ENCODE data around the gene TEX51. TPM values are rescaled to one million over a fixed set of nuclear protein-coding genes. Genes with fewer than 3 reads are reported as not detected.

TEX51 gene
- total RNA-seq, 1 experiment from 2014 or later, result not detected

GRCh38 chr2:126891681-126892500, 6.8 kb upstream of the TEX51 start:
- no peak for DNase-seq (ENCODE audit: low spot score)

- DNase-seq (ENCODE audit: low spot score), result no peak
Observed at GRCh38 chr2:126893153-126893552, 5.5 kb upstream of the TEX51 start.

GRCh38 chr2:126893606-126894005, 5.1 kb upstream of the TEX51 start:
- no peak for DNase-seq (ENCODE audit: low spot score)

- DNase-seq (ENCODE audit: low spot score), result no peak
Observed at GRCh38 chr2:126894082-126894481, 4.6 kb upstream of the TEX51 start.

GRCh38 chr2:126894585-126895182, 4.0 kb upstream of the TEX51 start:
- DNase-seq (ENCODE audit: low spot score), result no peak

- DNase-seq (ENCODE audit: low spot score), result no peak
Observed at GRCh38 chr2:126895336-126895735, 3.4 kb upstream of the TEX51 start.

GRCh38 chr2:126896471-126896870, 2.2 kb upstream of the TEX51 start:
- DNase-seq (ENCODE audit: low spot score), result no peak

- no peak for DNase-seq (ENCODE audit: low spot score)
Observed at GRCh38 chr2:126899616-126900185, 1.0 kb downstream of the TEX51 start.

- no peak for DNase-seq (ENCODE audit: low spot score)
Observed at GRCh38 chr2:126900646-126901319, 2.1 kb downstream of the TEX51 start.

GRCh38 chr2:126901459-126901858, 2.8 kb downstream of the TEX51 start:
- no peak for DNase-seq (ENCODE audit: low spot score)

- DNase-seq (ENCODE audit: low spot score), result no peak
Observed at GRCh38 chr2:126902152-126902835, 3.6 kb downstream of the TEX51 start.

GRCh38 chr2:126902859-126903258, 4.2 kb downstream of the TEX51 start:
- DNase-seq (ENCODE audit: low spot score), result no peak

- no peak for DNase-seq (ENCODE audit: low spot score)
Observed at GRCh38 chr2:126905991-126906390, 7.3 kb downstream of the TEX51 start.

- DNase-seq (ENCODE audit: low spot score), result no peak
Observed at GRCh38 chr2:126906781-126907180, 8.1 kb downstream of the TEX51 start.

- DNase-seq (ENCODE audit: low spot score), result no peak
Observed at GRCh38 chr2:126907671-126908070, 9.0 kb downstream of the TEX51 start.

- DNase-seq (ENCODE audit: low spot score), result no peak
Observed at GRCh38 chr2:126908721-126909177, 10.1 kb downstream of the TEX51 start.

- no peak for DNase-seq (ENCODE audit: low spot score)
Observed at GRCh38 chr2:126909366-126909765, 10.7 kb downstream of the TEX51 start.

- DNase-seq (ENCODE audit: low spot score), result no peak
Observed at GRCh38 chr2:126909781-126910180, 11.1 kb downstream of the TEX51 start.

- DNase-seq (ENCODE audit: low spot score), result no peak
Observed at GRCh38 chr2:126910637-126911036, 11.9 kb downstream of the TEX51 start.

- no peak for DNase-seq (ENCODE audit: low spot score)
Observed at GRCh38 chr2:126911111-126911796, 12.6 kb downstream of the TEX51 start.

- no peak for DNase-seq (ENCODE audit: low spot score)
Observed at GRCh38 chr2:126912201-126912600, 13.5 kb downstream of the TEX51 start.

Measured in HT-29 (cell line).